ENCODE results near the gene IHH. TPM values are rescaled to one million over a fixed set of nuclear protein-coding genes. Genes with fewer than 3 reads are reported as not detected.

The IHH gene
- total and polyA plus RNA-seq, 2 donors (not counting 3 experiments of a cell fraction or from before 2014, with no cell fraction given): 0.03 TPM; not detected in 1

DNA sequence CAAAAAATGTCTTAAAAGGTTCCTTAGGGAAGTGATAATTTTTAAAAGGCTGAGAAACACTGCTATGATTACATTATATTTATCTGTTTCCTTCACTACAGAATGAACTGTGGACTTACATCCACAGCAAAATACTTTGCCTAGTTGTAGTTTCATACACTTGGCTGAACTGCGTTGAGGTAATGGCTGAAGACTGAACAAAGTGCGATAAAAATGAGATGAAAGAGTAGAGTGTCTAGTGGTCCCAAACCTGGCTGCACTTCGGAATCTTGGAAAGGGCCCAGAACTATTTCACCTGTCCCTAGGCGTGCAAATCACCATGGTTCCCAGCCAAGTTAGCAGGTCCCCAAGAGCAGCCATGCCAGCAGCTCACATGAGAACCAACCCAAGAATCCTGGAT lies 18.2 kb upstream of the IHH start:
- Histone ChIP-seq H3K79me2 (ENCODE audit: control insufficient read depth, insufficient read depth, low read length) (no peaks in the 10 kb centered on the region), H3K9ac (replicated peaks; ENCODE audit: extremely low read depth, insufficient read depth, low read length) (no peak overlapping the region), H3K4me2 (ENCODE audit: insufficient read depth, low read length) (no peak overlapping the region), H3K27ac (ENCODE audit: insufficient read depth, low read depth, low read length) (no peak overlapping the region), H3K9me1 (replicated peaks; ENCODE audit: control insufficient read depth, extremely low read depth, insufficient read depth, low read length) (no peaks in the 10 kb centered on the region), H4K20me1 (replicated peaks; ENCODE audit: control insufficient read depth, extremely low read depth, insufficient read depth, low read length) (no peaks in the 10 kb centered on the region), H3K4me3 (replicated peaks in 1 of 3; ENCODE audit: insufficient read depth in 1 of 3, low read depth in 1 of 3, low read length in 3 of 3) (no peak overlapping the region), H2AFZ (ENCODE audit: low read depth, low read length) (no peak overlapping the region), H3K36me3 (ENCODE audit: control insufficient read depth in 2 of 2, extremely low read depth in 1 of 2, insufficient read depth in 2 of 2, low read length in 2 of 2) (peaks cover 0 to 9% of the 10 kb centered on the region in 2 experiments), H3K4me1 (ENCODE audit: control insufficient read depth, extremely low read depth, insufficient read depth, low read length) (no peaks in the 10 kb centered on the region), H3K9me3 (replicated peaks; ENCODE audit: control insufficient read depth, insufficient read depth, low read length) (no peaks in the 10 kb centered on the region), H3K27me3 (ENCODE audit: control insufficient read depth in 2 of 2, insufficient read depth in 2 of 2, low read length in 2 of 2) (no peaks in the 10 kb centered on the region)
- ChIA-PET POLR2A (no interaction called here), CTCF (interaction anchor here (1.6 to 3.1 kb wide), 2 partner anchors 25 to 41 kb away, joined by 5 to 18 read pairs; no protein-coding TSS in a partner anchor)
- dilution Hi-C loops (cut with MboI; ENCODE audit: extremely low pct_ligation_motif_present, low sequenced_read_pairs): no loop called here
- FAIRE-seq: no peak
- TF ChIP-seq, protein P1, sequence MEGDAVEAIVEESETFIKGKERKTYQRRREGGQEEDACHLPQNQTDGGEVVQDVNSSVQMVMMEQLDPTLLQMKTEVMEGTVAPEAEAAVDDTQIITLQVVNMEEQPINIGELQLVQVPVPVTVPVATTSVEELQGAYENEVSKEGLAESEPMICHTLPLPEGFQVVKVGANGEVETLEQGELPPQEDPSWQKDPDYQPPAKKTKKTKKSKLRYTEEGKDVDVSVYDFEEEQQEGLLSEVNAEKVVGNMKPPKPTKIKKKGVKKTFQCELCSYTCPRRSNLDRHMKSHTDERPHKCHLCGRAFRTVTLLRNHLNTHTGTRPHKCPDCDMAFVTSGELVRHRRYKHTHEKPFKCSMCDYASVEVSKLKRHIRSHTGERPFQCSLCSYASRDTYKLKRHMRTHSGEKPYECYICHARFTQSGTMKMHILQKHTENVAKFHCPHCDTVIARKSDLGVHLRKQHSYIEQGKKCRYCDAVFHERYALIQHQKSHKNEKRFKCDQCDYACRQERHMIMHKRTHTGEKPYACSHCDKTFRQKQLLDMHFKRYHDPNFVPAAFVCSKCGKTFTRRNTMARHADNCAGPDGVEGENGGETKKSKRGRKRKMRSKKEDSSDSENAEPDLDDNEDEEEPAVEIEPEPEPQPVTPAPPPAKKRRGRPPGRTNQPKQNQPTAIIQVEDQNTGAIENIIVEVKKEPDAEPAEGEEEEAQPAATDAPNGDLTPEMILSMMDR (IDR thresholded peaks at IDR 0.05; ENCODE audit: extremely low read depth in 1 of 2, insufficient read depth in 1 of 2, low read depth in 1 of 2, low read length in 2 of 2): no peak
- TF ChIP-seq EZH2 (IDR thresholded peaks at IDR 0.05; ENCODE audit: borderline replicate concordance, low read depth, low read length, severe bottlenecking) (no peak), POLR2AphosphoS5 (IDR thresholded peaks at IDR 0.05; ENCODE audit: insufficient read depth, low read depth, low read length) (no peak), JUN (IDR thresholded peaks at IDR 0.05; ENCODE audit: borderline replicate concordance, insufficient read depth, insufficient read length, low read depth) (no peak), FOS (IDR thresholded peaks at IDR 0.05; ENCODE audit: borderline replicate concordance, insufficient read depth, low read length) (no peak), MYC (IDR thresholded peaks at IDR 0.05; ENCODE audit: low read depth, low read length) (no peak), GATA2 (IDR thresholded peaks at IDR 0.05; ENCODE audit: insufficient read depth, insufficient read length, low read depth, low read length) (no peak), POLR2A (IDR thresholded peaks at IDR 0.05; ENCODE audit: low read depth, low read length) (no peak)
- TF ChIP-seq, protein P2, sequence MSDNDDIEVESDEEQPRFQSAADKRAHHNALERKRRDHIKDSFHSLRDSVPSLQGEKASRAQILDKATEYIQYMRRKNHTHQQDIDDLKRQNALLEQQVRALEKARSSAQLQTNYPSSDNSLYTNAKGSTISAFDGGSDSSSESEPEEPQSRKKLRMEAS (IDR thresholded peaks at IDR 0.05; ENCODE audit: insufficient read depth, insufficient read length): no peak
- DNase-seq (ENCODE audit: low read depth, low spot score): no peak
- no TSS peak for BruUV-seq (replicated peaks)
- intact Hi-C loops (cut with micrococcal nuclease): no loop called here

All from endothelial cell of umbilical vein (primary cell).